Measurements from ENCODE around the gene LRMDA.

DNA sequence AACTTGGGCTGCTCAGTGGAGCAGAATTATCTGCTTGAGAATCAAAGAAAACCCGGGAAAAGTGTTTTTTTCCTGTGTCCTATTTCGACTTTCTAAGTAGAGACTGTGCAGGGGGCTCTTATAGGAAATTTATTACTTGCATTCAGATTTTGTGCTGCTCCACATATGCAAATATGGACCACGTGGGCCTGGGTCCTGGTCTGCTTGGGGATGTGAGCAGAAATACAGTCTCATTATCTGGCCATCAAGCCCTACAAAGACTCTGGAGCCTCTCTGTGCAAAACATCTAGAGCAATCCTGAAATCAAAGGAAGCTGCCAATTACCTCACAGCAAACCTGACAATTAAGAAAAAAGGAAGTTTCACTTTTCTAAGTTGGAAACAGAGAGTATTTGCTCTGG is 216.9 kb downstream of the LRMDA start:
- TF ChIP-seq, protein P1, sequence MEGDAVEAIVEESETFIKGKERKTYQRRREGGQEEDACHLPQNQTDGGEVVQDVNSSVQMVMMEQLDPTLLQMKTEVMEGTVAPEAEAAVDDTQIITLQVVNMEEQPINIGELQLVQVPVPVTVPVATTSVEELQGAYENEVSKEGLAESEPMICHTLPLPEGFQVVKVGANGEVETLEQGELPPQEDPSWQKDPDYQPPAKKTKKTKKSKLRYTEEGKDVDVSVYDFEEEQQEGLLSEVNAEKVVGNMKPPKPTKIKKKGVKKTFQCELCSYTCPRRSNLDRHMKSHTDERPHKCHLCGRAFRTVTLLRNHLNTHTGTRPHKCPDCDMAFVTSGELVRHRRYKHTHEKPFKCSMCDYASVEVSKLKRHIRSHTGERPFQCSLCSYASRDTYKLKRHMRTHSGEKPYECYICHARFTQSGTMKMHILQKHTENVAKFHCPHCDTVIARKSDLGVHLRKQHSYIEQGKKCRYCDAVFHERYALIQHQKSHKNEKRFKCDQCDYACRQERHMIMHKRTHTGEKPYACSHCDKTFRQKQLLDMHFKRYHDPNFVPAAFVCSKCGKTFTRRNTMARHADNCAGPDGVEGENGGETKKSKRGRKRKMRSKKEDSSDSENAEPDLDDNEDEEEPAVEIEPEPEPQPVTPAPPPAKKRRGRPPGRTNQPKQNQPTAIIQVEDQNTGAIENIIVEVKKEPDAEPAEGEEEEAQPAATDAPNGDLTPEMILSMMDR (conservative IDR thresholded peaks at IDR 0.05; ENCODE audit: low read depth, low read length): no peak
- TF ChIP-seq, protein P2, sequence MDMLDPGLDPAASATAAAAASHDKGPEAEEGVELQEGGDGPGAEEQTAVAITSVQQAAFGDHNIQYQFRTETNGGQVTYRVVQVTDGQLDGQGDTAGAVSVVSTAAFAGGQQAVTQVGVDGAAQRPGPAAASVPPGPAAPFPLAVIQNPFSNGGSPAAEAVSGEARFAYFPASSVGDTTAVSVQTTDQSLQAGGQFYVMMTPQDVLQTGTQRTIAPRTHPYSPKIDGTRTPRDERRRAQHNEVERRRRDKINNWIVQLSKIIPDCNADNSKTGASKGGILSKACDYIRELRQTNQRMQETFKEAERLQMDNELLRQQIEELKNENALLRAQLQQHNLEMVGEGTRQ (IDR thresholded peaks at IDR 0.05; ENCODE audit: low read depth, low read length): no peak
- TF ChIP-seq CEBPB (IDR thresholded peaks at IDR 0.05; ENCODE audit: low read depth, low read length) (no peak), RAD21 (IDR thresholded peaks at IDR 0.05; ENCODE audit: low read length) (no peak), POLR2A (IDR thresholded peaks at IDR 0.05; ENCODE audit: low read depth, low read length) (no peak), MXI1 (IDR thresholded peaks at IDR 0.05; ENCODE audit: borderline replicate concordance, low read depth, low read length) (no peak), CHD1 (IDR thresholded peaks at IDR 0.05; ENCODE audit: low read depth, low read length) (no peak), BHLHE40 (IDR thresholded peaks at IDR 0.05; ENCODE audit: low read depth, low read length) (no peak), RCOR1 (IDR thresholded peaks at IDR 0.05; ENCODE audit: insufficient replicate concordance, low read length) (no peak), SMC3 (IDR thresholded peaks at IDR 0.05; ENCODE audit: low read depth, low read length) (no peak), FOS (IDR thresholded peaks at IDR 0.05; ENCODE audit: low read depth, low read length) (no peak), RFX5 (IDR thresholded peaks at IDR 0.05; ENCODE audit: low read depth, low read length) (no peak)
- TF ChIP-seq, protein P3, sequence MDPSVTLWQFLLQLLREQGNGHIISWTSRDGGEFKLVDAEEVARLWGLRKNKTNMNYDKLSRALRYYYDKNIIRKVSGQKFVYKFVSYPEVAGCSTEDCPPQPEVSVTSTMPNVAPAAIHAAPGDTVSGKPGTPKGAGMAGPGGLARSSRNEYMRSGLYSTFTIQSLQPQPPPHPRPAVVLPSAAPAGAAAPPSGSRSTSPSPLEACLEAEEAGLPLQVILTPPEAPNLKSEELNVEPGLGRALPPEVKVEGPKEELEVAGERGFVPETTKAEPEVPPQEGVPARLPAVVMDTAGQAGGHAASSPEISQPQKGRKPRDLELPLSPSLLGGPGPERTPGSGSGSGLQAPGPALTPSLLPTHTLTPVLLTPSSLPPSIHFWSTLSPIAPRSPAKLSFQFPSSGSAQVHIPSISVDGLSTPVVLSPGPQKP (IDR thresholded peaks at IDR 0.05; ENCODE audit: borderline replicate concordance, low read depth, low read length): no peak

Measured in IMR-90 (cell line).